ENCODE measurements around the gene CIRBP. TPM values are rescaled to one million over a fixed set of nuclear protein-coding genes. Genes with fewer than 3 reads are reported as not detected.
A peak's percentile ranks its signal among the peaks of the same experiment; 100 is the strongest.

Gene CIRBP
- polyA plus RNA-seq, 4 donors, result 704 to 940 (median 807) TPM

- DNase-seq (ENCODE audit: low read depth in 4 of 4, low spot score in 3 of 4), result no peak
Measured at GRCh38 chr19:1266129-1266915, 2.8 kb upstream of the CIRBP start.

- no peak for DNase-seq (ENCODE audit: low read depth in 4 of 4, low spot score in 3 of 4)
Measured at GRCh38 chr19:1266916-1267476, 2.1 kb upstream of the CIRBP start.

GRCh38 chr19:1267477-1268225, 1.5 kb upstream of the CIRBP start:
- DNase-seq (ENCODE audit: low read depth in 4 of 4, low spot score in 3 of 4), result no peak

- no peak for DNase-seq (ENCODE audit: low read depth in 4 of 4, low spot score in 3 of 4)
Measured at GRCh38 chr19:1268226-1269064, 687 bp upstream of the CIRBP start.

GRCh38 chr19:1269478-1270212, 513 bp downstream of the CIRBP start:
- no peak for DNase-seq (ENCODE audit: low read depth in 4 of 4, low spot score in 3 of 4)

- no peak for DNase-seq (ENCODE audit: low read depth in 4 of 4, low spot score in 3 of 4)
Measured at GRCh38 chr19:1270213-1270853, 1.2 kb downstream of the CIRBP start.

GRCh38 chr19:1270854-1271527, 1.9 kb downstream of the CIRBP start:
- no peak for DNase-seq (ENCODE audit: low read depth in 4 of 4, low spot score in 3 of 4)

- DNase-seq (ENCODE audit: low read depth in 4 of 4, low spot score in 3 of 4), result no peak
Measured at GRCh38 chr19:1271528-1272422, 2.6 kb downstream of the CIRBP start.

GRCh38 chr19:1272423-1273262, 3.5 kb downstream of the CIRBP start:
- no peak for DNase-seq (ENCODE audit: low read depth in 4 of 4, low spot score in 3 of 4)

GRCh38 chr19:1273263-1274041, 4.3 kb downstream of the CIRBP start:
- no peak for DNase-seq (ENCODE audit: low read depth in 4 of 4, low spot score in 3 of 4)

GRCh38 chr19:1274081-1274851, 5.1 kb downstream of the CIRBP start:
- DNase-seq (ENCODE audit: low read depth in 4 of 4, low spot score in 3 of 4), result no peak

- no peak for DNase-seq (ENCODE audit: low read depth in 4 of 4, low spot score in 3 of 4)
Measured at GRCh38 chr19:1274852-1275259, 5.7 kb downstream of the CIRBP start.

- DNase-seq (ENCODE audit: low read depth in 4 of 4, low spot score in 3 of 4), result peak; percentile 82 to 92 (median 90)
Measured at GRCh38 chr19:1275260-1275975, 6.3 kb downstream of the CIRBP start, which contains the start of gene FAM174C. FAM174C (plus strand) TSS chr19:1275530; CDS start chr19:1275550, 20 bp downstream.

- DNase-seq (ENCODE audit: low read depth in 4 of 4, low spot score in 3 of 4), result no peak
Measured at GRCh38 chr19:1275976-1276627, 7.0 kb downstream of the CIRBP start.

All from left renal pelvis (tissue), 4 donors.